Mammary epithelial cell (primary cell): ENCODE data around the gene MYOZ3.

Experiments used
- EZH2 ChIP-seq: IDR thresholded peaks from 2 replicates; pipeline ENCODE4 v1.6.1; 2012; ENCODE audit warnings: low read length, inconsistent platforms, borderline replicate concordance
- TF ChIP-seq, protein P1 (sequence below), 2 donors: IDR thresholded peaks in 1 of 2; conservative IDR thresholded peaks in 1 of 2; 2 replicates each; pipeline ENCODE4 v1.5.1; 2011 to 2012; ENCODE audit warnings: inconsistent platforms in 2 of 2, low read length in 2 of 2, mild to moderate bottlenecking in 2 of 2, control low read depth in 1 of 2, low read depth in 1 of 2; ENCODE audit not compliant: insufficient read depth in 1 of 2; ENCODE audit errors: extremely low read depth in 1 of 2

DNA sequence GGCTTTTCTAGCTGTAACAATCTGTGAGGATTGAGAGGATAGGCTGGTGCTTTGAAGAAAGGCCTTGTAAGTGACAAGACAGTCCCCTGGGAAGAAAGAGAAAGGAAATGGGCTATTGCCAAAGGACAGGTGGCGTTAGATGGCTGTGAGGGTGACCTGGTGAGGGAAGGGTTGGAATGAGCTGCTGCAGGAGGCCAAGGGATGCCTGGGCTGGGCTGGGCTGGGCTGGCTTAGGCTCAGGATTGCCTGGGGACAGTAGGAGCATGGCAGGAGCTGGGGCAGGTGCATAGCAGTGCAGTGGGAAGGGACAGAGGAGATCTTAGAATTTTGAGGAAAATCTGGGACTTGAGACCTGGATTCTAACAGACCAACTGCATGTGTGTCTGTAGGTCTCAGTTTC lies 9.7 kb upstream of the MYOZ3 start:
- TF ChIP-seq, protein P1, sequence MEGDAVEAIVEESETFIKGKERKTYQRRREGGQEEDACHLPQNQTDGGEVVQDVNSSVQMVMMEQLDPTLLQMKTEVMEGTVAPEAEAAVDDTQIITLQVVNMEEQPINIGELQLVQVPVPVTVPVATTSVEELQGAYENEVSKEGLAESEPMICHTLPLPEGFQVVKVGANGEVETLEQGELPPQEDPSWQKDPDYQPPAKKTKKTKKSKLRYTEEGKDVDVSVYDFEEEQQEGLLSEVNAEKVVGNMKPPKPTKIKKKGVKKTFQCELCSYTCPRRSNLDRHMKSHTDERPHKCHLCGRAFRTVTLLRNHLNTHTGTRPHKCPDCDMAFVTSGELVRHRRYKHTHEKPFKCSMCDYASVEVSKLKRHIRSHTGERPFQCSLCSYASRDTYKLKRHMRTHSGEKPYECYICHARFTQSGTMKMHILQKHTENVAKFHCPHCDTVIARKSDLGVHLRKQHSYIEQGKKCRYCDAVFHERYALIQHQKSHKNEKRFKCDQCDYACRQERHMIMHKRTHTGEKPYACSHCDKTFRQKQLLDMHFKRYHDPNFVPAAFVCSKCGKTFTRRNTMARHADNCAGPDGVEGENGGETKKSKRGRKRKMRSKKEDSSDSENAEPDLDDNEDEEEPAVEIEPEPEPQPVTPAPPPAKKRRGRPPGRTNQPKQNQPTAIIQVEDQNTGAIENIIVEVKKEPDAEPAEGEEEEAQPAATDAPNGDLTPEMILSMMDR (conservative IDR thresholded peaks at IDR 0.05 in 1 of 2, IDR thresholded peaks at IDR 0.05 in 1 of 2; ENCODE audit: extremely low read depth in 1 of 2, insufficient read depth in 1 of 2, low read depth in 1 of 2, low read length in 2 of 2) = no peak
- TF ChIP-seq EZH2 = no peak
